Omental fat pad (tissue), 4 donors: ENCODE data around the gene MAP7. TPM values are rescaled to one million over a fixed set of nuclear protein-coding genes. Genes with fewer than 3 reads are reported as not detected.

Experiments used
- ATAC-seq: fragments of 150-250 bp; one replicate; pipeline ENCODE4 v1.9.1; 2016; ENCODE audit warnings: mild to moderate bottlenecking, moderate library complexity; ENCODE audit not compliant: low FRiP score
- DNase-seq: peaks from one replicate; pipeline ENCODE4 v3.0.0-alpha.2; 2019; ENCODE audit warnings: low spot score
- total RNA-seq, 4 donors: library from RNA; depleted of rRNA; stranded (reverse); fragments of >200 nt; gene quantifications; one replicate each; pipeline ENCODE4 v1.1.0, GENCODE V29; 2016
- TF ChIP-seq, protein P1 (sequence below), 3 donors: fragments of 450-650 bp; IDR thresholded peaks; one replicate each; pipeline ENCODE4 v1.5.1; 2016 to 2017; ENCODE audit warnings: antibody characterized with exemption in 3 of 3, mild to moderate bottlenecking in 3 of 3, moderate library complexity in 2 of 3

The MAP7 gene
- total RNA-seq, 4 donors from 2014 or later: 2.2 to 5.3 (median 4.5) TPM

DNA sequence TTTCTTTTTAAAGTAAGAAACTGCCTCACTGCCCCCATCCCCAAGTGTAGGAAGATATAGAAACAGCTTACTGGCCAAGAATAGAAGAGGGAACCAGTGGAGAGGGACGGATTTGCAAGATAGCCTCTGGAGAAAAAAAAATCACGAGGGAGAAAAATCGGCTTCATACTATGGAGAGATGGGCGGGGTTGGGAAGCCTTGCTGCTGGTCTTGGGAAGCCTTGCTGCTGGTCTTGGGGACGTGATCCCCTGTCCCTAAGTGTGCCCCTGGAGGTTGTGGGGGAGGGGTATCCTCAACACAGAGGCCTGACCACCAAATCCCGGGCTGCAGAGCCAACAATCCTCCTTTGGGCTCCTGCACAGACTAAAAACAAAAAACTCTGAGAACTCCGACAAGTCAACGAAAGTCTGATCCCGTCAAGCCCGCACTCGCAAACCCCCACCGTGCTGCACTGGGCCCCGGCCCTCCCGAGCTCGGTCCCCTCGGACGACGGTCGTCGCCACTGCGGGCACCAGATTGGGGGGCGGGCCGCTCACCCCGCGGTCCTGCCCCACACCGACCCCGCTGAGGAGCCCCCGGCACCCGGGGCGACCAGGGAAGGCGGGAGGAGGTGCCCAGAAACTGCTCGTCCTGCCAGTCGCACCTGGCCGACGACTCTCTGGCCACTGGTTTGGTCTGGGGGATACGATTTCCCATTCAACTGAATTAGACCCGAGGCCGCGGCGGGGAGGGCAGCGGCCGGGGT is 750 bp downstream of the MAP7 start:
- ATAC-seq (peak; percentile 45), DNase-seq (no peak)
- TF ChIP-seq, protein P1, sequence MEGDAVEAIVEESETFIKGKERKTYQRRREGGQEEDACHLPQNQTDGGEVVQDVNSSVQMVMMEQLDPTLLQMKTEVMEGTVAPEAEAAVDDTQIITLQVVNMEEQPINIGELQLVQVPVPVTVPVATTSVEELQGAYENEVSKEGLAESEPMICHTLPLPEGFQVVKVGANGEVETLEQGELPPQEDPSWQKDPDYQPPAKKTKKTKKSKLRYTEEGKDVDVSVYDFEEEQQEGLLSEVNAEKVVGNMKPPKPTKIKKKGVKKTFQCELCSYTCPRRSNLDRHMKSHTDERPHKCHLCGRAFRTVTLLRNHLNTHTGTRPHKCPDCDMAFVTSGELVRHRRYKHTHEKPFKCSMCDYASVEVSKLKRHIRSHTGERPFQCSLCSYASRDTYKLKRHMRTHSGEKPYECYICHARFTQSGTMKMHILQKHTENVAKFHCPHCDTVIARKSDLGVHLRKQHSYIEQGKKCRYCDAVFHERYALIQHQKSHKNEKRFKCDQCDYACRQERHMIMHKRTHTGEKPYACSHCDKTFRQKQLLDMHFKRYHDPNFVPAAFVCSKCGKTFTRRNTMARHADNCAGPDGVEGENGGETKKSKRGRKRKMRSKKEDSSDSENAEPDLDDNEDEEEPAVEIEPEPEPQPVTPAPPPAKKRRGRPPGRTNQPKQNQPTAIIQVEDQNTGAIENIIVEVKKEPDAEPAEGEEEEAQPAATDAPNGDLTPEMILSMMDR (IDR thresholded peaks at IDR 0.05): no peak

DNA sequence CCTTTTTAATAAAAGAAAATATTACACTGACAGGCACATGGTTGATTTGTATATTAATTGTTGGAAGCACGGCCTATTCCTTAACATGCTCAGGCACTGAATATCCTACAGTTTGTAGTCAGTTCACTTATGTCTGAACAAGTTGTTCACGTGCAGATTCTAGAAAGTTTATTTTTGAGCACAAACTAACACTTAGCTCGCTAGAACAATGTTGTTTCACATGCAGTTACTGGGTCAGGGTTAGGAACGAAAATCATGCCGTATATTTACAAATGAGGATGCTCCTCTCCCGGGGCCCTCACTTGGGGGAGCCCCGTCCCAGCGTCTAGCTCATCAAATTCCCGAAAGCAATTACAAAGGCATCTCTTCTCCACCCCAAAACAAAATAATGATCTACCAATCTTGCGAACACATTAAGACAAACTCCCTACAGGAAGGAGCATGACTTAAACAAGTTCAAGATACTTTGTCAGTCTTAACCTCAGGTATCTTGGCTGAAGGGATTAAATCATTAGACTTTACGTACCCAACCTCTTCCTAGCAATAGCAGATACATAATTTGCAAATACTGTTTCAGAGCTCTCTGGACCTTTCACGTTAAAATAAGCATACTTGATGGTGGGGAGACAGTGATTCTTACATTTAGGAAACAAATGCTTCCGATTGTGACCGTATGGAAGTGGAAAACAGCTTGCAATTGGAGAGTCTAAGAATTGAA is 1.5 kb downstream of the MAP7 start:
- TF ChIP-seq, protein P1 (IDR thresholded peaks at IDR 0.05): no peak
- ATAC-seq (no peak), DNase-seq (no peak)

DNA sequence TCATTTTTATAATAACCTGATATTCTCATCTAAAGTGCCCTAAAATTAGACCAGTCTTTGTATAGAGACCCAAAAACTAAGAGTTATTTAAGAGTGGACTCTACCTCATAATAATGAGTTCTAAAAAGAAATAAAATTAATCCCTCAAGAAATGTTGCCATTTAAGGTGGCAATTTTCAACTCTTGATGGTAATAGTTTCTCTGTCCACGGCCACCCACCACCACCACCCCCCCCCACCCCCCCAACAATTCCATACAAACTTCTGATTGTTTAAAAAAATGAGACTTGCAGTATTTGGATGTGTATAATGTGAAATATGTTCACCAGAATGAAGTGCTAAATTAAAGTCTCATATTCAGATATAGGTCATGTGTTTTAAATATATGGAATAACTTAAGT is 2.4 kb downstream of the MAP7 start:
- ATAC-seq: no peak
- DNase-seq: no peak
- TF ChIP-seq, protein P1 (IDR thresholded peaks at IDR 0.05): no peak

DNA sequence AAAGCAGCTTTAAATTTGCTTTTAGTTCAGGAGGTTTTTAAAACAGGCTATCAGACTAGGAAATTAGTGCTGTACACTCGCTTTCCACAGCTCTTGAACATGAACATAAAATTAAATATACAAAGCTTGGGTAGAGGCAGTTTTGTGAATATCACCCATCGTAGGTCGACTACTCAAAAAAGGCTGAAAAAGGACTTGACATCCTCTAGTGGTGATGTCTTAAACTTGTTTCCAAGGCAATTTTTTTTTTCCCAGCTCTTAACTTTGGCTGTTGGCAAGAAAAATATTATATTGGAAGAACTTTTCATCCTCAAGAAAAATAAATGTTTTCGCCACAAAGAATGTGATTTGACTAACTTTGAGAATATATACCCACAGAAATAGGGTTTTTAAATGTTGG is 2.9 kb downstream of the MAP7 start:
- ATAC-seq (no peak), DNase-seq (no peak)
- TF ChIP-seq, protein P1 (IDR thresholded peaks at IDR 0.05): no peak

DNA sequence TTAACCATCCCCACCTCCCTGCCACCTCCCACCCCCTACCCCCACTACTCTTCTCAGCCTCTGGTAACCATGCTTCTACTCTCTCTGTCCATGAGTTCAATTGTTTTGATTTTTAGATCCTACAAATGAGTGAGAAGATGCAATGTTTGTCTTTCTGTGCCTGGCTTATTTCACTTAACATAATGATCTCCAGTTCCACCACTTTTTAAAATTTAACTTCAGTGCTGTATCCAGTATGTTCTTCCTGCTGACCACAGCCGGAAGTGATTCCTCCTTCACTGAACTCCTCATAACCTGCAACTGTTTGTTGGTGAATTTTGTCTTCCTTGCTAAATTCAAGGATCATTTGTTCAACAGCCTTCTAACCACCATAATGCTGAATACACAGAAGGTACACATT is 3.9 kb downstream of the MAP7 start:
- ATAC-seq (no peak), DNase-seq (no peak)
- TF ChIP-seq, protein P1 (IDR thresholded peaks at IDR 0.05): no peak

DNA sequence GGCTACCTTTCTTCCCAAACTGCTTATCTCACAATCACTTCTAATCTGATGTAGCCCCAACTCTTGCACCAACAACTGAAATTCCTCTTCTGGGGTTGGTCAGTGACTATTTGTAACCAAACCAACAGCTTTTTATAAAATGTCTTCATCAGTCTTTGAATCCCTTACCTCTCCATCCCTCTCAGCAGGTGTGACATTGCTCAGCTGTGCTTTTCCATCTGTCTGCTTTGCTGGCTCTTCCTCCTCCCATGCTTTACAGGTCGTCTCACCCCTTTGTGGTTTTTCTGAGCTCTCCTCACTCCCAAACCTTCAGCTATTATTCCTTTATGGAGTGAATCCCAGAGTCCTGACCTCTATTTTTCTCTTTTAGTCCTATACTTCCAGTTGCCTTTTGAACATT is 5.9 kb downstream of the MAP7 start:
- no peak for ATAC-seq
- TF ChIP-seq, protein P1 (IDR thresholded peaks at IDR 0.05): no peak
- no peak for DNase-seq

DNA sequence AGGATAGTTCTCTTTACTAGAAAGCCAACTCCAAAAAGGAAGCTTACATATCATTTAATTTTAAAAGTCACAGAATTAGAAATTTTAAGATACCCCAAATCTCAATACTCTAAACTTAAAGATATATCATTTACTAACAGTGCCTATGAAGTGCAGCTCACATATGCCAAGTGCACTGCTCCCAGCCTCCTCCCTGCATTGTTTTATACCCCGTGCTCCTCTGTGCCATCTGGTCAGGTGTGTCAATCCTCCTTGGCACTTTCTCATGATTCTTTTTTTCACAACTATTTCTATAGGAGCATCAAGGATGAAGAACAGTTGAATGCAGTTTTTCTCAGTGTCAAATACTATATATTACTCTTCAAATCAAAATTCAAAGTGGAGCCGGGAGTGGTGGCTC is 8.8 kb downstream of the MAP7 start:
- ATAC-seq: no peak
- TF ChIP-seq, protein P1 (IDR thresholded peaks at IDR 0.05): no peak
- DNase-seq: no peak
